GM18868 (cell line): Measurements from ENCODE around the gene MCU.

ENCODE experiments used
- ATAC-seq: cut with Tn5 transposase; IDR thresholded peaks from one replicate; pipeline ENCODE4 v1.9.1; 2021; ENCODE audit warnings: mild to moderate bottlenecking, moderate library complexity; ENCODE audit not compliant: unreplicated experiment

Gene MCU

GRCh38 chr10:72930276-72930675 lies 238.3 kb downstream of the MCU start:
- ATAC-seq = no peak

- no peak for ATAC-seq
These were observed 240.5 kb downstream of the MCU start for GRCh38 chr10:72932259-72933015.

GRCh38 chr10:72935361-72935760 lies 243.4 kb downstream of the MCU start:
- ATAC-seq = no peak
